Ascending aorta (tissue), 2 donors: ENCODE data around the gene BMP2K. TPM values are rescaled to one million over a fixed set of nuclear protein-coding genes. Genes with fewer than 3 reads are reported as not detected.

Experiments used
- DNase-seq, 2 donors: peaks; one replicate each; pipeline ENCODE4 v3.0.0-alpha.2; 2019; ENCODE audit warnings: low spot score in 2 of 2
- H3K27ac ChIP-seq, 2 donors: fragments of 200-600 bp; sonication (generic); one replicate each; pipeline ENCODE4 v1.5.1; 2016 to 2017; ENCODE audit warnings: mild to moderate bottlenecking in 1 of 2
- H3K27me3 ChIP-seq: fragments of 200-600 bp; sonication (generic); one replicate; pipeline ENCODE4 v1.5.1; 2017
- H3K36me3 ChIP-seq, 2 donors: fragments of 200-600 bp; sonication (generic); one replicate each; pipeline ENCODE4 v1.5.1; 2016
- H3K4me1 ChIP-seq, 2 donors: fragments of 200-600 bp; sonication (generic); one replicate each; pipeline ENCODE4 v1.5.1; 2016 to 2017; ENCODE audit warnings: mild to moderate bottlenecking in 1 of 2
- H3K4me3 ChIP-seq, 2 donors: fragments of 200-600 bp; sonication (generic); one replicate each; pipeline ENCODE4 v1.5.1; 2016 to 2017; ENCODE audit warnings: mild to moderate bottlenecking in 1 of 2
- H3K9me3 ChIP-seq, 2 donors: fragments of 200-600 bp; sonication (generic); one replicate each; pipeline ENCODE4 v1.5.1; 2016
- intact Hi-C: fragments of 100-400 bp; cut with DNase I; formaldehyde crosslinking; loops from one replicate; pipeline ENCODE4 v1.15.1; 2023
- total RNA-seq: library from RNA; depleted of rRNA; stranded (reverse); fragments of >200 nt; gene quantifications from one replicate; pipeline ENCODE4 v1.1.0, GENCODE V29; 2016
- TF ChIP-seq, protein P1 (sequence below), 3 experiments: fragments of 200-600 bp in 2 of 3; fragments of 450-650 bp in 1 of 3; sonication (generic) in 2 of 3; IDR thresholded peaks; one replicate each; pipeline ENCODE4 v1.5.1; 2016 to 2019; ENCODE audit warnings: antibody characterized with exemption in 3 of 3, mild to moderate bottlenecking in 1 of 3, moderate library complexity in 1 of 3

The BMP2K gene
- total RNA-seq, 1 donor from 2014 or later = 16.6 TPM

GRCh38 chr4:78960926-78961325, 184.8 kb downstream of the BMP2K start:
- DNase-seq = no peak
- H3K4me3 ChIP-seq = no peak overlapping the region
- H3K27ac ChIP-seq = peak overlapping the region in 1 of 2 donors; percentile 58
- H3K4me1 ChIP-seq = peaks cover 0 to 11% of the 10 kb centered on the region in 2 donors
- H3K36me3 ChIP-seq = no peaks in the 10 kb centered on the region
- intact Hi-C loops = no loop called here
- H3K9me3 ChIP-seq = no peaks in the 10 kb centered on the region
- no peaks in the 10 kb centered on the region for H3K27me3 ChIP-seq
- TF ChIP-seq, protein P1, sequence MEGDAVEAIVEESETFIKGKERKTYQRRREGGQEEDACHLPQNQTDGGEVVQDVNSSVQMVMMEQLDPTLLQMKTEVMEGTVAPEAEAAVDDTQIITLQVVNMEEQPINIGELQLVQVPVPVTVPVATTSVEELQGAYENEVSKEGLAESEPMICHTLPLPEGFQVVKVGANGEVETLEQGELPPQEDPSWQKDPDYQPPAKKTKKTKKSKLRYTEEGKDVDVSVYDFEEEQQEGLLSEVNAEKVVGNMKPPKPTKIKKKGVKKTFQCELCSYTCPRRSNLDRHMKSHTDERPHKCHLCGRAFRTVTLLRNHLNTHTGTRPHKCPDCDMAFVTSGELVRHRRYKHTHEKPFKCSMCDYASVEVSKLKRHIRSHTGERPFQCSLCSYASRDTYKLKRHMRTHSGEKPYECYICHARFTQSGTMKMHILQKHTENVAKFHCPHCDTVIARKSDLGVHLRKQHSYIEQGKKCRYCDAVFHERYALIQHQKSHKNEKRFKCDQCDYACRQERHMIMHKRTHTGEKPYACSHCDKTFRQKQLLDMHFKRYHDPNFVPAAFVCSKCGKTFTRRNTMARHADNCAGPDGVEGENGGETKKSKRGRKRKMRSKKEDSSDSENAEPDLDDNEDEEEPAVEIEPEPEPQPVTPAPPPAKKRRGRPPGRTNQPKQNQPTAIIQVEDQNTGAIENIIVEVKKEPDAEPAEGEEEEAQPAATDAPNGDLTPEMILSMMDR (IDR thresholded peaks at IDR 0.05) = no peak

Other genes with a start within 250 kb of the BMP2K start
- gene ANXA3, start 224.6 kb upstream of the BMP2K start, total RNA-seq = 5.5 TPM
- 6.7 TPM for gene PAQR3, start 163.1 kb downstream of the BMP2K start, total RNA-seq